GM06990 (cell line): ENCODE measurements around the gene SCIN.

Experiments used
- DNase-seq: peaks from one replicate; pipeline ENCODE4 v3.0.0-alpha.2; 2011; ENCODE audit not compliant: insufficient read length; ENCODE audit errors: extremely low read depth
- H3K27me3 ChIP-seq: replicated peaks from 2 replicates; pipeline ENCODE4 v1.6.0; 2011; ENCODE audit warnings: low read length; ENCODE audit not compliant: control insufficient read depth, insufficient read depth
- H3K36me3 ChIP-seq: 2 replicates; pipeline ENCODE4 v1.5.1; 2011; ENCODE audit warnings: low read length; ENCODE audit not compliant: control insufficient read depth, insufficient read depth
- H3K4me3 ChIP-seq: replicated peaks from 2 replicates; pipeline ENCODE4 v1.5.1; 2011; ENCODE audit warnings: low read depth, mild to moderate bottlenecking, control low read depth, low read length
- TF ChIP-seq, protein P1 (sequence below): IDR thresholded peaks from 2 replicates; pipeline ENCODE4 v1.5.1; 2011; ENCODE audit warnings: low read length, control low read depth, mild to moderate bottlenecking, inconsistent platforms; ENCODE audit not compliant: insufficient read depth, poor library complexity, severe bottlenecking

SCIN gene

DNA sequence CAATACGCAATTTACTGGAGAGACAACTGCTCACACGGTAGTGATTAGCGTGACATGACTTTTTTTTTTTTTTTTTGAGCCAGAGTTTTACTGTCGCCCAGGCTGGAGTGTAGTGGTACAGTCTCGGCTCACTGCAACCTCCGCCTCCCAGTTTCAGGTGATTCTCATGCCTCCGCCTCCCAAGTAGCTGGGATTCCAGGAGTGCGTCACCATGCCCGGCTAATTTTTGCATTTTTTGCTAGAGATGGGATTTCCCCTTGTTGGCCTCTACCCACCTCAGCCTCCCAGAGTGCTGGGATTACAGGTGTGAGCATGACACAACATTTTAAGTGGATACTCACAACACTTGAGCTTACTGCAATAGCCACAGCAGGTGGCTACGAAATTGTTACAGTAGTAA is 128.8 kb downstream of the SCIN start:
- TF ChIP-seq, protein P1, sequence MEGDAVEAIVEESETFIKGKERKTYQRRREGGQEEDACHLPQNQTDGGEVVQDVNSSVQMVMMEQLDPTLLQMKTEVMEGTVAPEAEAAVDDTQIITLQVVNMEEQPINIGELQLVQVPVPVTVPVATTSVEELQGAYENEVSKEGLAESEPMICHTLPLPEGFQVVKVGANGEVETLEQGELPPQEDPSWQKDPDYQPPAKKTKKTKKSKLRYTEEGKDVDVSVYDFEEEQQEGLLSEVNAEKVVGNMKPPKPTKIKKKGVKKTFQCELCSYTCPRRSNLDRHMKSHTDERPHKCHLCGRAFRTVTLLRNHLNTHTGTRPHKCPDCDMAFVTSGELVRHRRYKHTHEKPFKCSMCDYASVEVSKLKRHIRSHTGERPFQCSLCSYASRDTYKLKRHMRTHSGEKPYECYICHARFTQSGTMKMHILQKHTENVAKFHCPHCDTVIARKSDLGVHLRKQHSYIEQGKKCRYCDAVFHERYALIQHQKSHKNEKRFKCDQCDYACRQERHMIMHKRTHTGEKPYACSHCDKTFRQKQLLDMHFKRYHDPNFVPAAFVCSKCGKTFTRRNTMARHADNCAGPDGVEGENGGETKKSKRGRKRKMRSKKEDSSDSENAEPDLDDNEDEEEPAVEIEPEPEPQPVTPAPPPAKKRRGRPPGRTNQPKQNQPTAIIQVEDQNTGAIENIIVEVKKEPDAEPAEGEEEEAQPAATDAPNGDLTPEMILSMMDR = no peak
- no peak overlapping the region for H3K4me3 ChIP-seq
- no peak for DNase-seq
- H3K36me3 ChIP-seq = no peaks in the 10 kb centered on the region
- no peaks in the 10 kb centered on the region for H3K27me3 ChIP-seq

DNA sequence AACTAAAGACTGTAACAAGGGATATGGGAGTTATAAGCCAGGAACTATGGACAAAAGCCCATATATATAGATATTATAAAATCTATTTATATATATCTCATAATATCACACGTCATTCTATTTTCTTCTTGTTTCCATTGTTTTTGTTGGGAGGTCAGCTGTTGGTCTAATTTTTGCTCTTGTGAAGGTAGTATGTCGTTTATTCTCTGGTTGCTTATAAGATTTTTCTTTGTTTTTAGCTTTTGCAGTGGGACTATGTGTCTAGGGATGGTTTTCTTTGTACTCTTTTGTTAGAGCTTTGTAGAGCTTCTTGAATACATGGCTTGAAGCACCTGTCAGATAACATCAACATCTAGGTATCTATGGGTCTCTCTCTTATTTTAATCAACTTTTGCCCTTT is 130.9 kb downstream of the SCIN start:
- no peak for DNase-seq
- no peaks in the 10 kb centered on the region for H3K36me3 ChIP-seq
- TF ChIP-seq, protein P1 = no peak
- no peak overlapping the region for H3K4me3 ChIP-seq
- no peaks in the 10 kb centered on the region for H3K27me3 ChIP-seq

DNA sequence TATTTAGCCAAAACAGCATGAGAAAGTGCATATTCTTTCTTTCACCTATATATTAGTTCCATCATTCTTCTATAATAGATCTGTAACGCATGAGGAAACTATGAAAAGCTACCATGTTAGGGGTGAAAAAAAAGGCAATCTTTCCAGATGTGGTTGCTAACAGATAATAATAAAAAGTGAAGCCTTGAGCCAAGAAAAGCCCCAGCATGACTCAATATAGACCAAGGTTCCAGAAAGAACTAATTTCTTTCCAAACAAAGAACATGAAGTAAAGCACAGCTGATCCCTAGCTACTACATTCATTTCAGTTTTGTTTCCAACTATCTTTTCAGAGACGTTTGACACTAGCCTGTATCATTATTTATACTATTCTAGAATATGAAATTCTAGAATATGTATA is 133.4 kb downstream of the SCIN start:
- Histone ChIP-seq H3K4me3 (no peak overlapping the region), H3K27me3 (no peaks in the 10 kb centered on the region), H3K36me3 (no peaks in the 10 kb centered on the region)
- TF ChIP-seq, protein P1 = no peak
- no peak for DNase-seq

DNA sequence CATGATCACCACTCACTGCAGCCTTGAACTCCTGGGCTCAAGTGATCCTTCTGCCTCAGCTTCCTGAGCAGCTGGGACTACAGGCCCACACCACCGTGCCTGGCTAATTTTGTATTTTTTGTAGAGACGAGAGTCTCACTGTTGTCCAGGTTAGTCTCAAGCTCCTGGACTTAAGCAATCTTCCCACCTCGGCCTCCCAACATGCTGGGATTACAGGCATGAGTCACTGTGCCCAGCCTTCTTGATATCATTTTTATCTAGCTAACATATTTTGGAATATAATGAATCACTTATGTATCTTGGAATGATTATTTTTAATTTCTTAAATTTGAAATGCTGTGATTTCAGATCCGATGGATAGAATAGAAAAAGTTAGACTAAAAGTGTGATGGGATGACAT is 135.4 kb downstream of the SCIN start:
- Histone ChIP-seq H3K36me3 (no peaks in the 10 kb centered on the region), H3K27me3 (no peaks in the 10 kb centered on the region), H3K4me3 (no peak overlapping the region)
- no peak for DNase-seq
- TF ChIP-seq, protein P1 = no peak

DNA sequence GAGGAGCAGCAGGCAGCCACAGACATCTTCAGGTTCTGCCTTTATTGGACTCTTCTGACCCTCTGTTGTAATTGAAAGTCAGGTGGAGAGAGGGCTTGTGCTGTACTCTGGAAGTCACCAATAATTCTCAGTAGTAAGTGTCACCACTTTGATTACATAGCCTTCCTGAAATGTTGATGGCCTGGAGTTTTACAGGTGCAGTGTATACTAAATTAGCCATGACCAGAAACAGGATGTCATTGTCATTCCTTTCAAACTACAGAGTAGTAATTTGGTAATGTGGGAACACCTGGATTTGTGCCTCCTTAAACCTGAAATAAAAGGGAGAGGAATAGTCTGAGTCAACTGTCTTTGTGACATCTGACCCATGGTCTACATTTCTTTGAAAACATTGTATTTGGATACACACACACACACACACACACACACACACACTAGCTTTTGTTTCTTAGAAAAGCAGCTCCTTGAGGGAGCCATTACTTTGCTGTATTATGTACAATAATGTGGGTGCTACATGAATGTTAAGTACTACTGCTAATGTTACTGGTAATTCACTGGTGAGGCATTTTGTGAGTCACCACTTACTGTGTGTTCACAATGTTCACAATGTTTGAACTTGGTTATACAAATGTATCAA is 136.5 kb downstream of the SCIN start:
- no peak overlapping the region for H3K4me3 ChIP-seq
- no peaks in the 10 kb centered on the region for H3K36me3 ChIP-seq
- no peaks in the 10 kb centered on the region for H3K27me3 ChIP-seq
- DNase-seq = no peak
- TF ChIP-seq, protein P1 = no peak

DNA sequence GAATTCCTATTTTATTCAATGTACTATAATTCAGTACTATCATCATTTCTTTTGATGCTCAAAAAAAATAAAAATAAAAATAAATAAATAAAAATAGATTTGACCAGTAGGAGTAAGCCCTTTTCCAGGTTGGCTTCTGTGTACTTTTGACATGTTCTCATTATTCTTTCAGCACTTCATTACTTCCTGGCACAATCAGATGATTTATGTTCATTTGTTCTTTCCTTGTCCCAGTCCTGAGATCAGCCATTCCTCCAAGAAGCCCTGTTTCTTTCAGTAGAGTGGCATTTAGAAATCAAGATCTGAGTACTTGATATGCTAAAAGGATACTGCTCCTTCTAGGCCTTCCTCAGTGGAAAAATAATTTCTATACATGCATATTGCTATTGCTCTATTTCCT is 137.8 kb downstream of the SCIN start:
- Histone ChIP-seq H3K36me3 (no peaks in the 10 kb centered on the region), H3K27me3 (no peaks in the 10 kb centered on the region), H3K4me3 (no peak overlapping the region)
- DNase-seq = no peak
- TF ChIP-seq, protein P1 = no peak
